ENCODE data around the gene KIF26A.
"Not testable (repeated sequence)": the region's sequence is repeated elsewhere in the genome, so short reads cannot be mapped to it uniquely, and the experiment has no call there.

Gene KIF26A

GRCh38 chr14:104225278-104226190 is 87.1 kb downstream of the KIF26A start:
- DNase-seq, result not testable (repeated sequence)

DNA sequence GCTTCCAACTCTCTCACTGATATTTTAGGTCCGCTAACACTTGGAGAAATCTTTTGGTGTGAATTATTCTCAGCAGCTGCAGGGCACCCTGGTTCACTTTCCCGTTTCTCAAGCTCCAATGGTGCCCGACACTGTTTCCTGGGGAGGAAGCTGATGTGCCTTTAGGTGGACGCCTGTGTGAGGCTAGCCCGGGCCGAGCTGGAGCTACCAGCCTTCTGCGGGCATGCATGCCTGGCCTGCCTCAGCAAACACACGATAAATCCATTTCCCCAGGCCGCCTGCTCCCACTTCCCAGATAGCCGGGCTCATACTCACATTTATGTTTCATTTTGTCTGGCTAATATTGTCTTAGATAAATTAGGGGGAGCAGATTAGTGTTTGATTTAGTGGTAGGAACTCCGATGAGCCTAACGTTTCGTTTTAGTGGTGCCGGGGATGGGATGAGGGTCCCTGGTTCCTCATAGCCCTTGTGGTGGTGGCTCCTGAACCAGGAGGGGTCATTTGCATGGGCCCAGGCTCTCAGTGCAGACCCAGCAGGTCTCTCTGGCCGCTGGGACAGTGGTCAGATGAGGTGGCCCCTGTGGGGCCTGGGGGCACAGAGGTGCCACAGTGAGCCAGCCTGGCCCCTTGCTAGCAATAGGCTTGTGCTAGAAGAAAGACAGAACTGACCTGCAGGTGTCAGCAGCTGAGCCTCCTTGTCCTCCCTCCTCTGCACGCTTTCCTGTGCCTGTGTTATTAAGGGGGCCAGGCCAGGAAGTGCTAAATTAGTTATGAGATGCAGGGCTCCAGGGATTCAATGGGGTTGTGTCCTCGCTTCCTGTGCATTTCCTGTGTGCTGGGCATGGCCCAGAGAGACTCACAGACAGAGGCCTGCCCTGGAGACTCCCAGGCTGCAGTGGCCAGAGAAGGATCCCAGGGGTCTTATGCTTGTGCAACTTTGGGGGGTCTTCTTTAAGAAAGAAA is 88.3 kb downstream of the KIF26A start:
- no peak for DNase-seq

DNA sequence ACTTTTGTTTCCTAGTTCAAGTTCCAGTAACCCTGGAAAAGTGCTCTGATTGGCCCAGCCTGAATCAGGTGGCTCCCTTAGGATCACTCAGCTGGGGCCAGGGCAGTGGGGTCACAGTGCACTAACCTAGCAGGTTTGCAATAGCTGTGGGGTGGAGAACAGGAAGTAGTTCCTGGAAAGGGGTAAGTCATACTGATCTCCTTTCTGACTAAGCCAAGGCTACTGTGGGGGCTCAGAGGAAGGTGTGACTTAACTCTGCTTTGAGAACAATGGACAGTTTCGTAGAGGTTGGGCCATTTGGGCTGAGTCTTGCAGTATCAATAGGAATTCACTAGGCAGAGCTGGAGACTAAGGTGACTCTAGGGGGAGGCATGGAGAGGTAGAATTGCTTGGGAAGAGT is 89.4 kb downstream of the KIF26A start:
- peak; percentile 11 to 35 for DNase-seq

DNA sequence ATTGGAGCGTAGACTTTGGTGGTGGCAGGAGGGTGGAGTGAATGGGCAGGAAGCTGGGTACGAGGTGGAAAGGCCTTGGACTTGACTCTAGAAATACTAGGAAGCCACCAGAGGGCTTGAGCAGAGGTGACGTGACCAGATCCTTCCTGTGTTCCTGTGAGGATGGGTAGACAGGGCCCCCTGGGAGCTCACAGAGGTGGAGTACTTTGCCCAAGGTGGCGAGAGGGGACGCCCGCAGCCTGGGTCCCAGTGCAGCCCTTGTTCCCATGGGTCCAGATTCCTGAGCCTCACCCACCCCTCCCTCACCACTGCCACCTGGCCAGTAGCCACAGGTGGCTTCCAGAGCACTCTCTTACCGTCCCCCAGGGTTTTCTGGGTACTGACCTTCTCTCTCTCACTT is 89.8 kb downstream of the KIF26A start:
- no peak for DNase-seq

- DNase-seq, result no peak
These were observed 90.5 kb downstream of the KIF26A start for GRCh38 chr14:104228716-104229533.

DNA sequence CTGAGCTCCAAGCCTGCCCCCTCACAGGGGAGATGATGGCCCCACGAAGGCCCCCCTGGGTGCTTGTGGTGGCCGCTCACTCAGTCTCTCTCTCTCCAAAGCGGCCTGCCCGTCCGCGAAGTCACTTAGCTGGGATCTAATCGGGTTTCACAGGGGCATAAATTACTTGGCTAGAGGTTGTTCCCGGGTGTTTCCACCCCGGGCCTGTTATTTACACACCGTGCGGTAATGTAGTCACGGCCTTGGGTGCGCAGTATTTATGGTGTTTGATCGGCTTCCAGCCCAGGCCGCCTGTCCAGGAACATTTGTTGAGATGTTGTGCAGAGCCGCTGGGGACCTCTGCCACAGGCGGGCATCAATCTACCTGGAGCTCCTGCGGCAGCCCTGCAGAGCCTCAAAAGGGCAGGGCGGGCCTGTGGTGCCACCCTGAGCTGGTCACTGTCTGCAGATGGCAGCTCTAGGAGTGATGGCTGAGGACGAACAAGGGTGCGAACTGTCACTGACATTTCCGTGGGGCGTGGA is 91.2 kb downstream of the KIF26A start:
- no peak for DNase-seq

DNA sequence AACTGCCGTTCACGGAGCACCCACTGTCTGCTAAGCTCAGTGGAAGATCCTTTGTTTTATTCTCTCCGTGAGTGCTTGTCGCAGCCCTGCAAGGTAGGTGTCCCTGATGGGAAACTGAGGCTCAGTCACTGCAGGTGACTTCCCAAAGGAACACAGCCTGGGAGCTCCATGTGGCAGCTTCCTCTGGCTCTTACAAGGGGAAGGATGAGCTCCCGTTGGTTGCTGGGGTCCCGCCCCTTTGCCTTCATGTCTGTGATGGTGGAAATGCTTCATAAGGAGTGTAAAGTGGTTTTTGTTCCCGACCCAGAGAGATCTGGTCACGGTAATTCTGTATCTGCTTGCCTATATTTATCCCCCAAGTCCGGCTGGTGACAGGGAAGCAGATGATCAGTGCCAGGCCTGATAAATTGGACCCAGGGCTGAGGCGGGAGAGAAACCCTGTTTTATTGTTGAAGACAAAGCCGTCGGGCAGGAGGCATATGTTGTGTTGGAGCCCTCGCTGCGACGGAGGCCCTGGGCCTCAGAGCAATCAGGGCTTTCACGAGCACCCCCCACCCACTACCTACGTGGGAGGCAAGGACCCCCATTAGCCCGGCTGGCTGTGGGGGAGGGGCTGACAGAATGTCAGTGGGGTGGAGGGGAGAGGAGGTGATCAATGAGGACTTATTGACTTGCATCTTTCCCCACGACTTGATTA is 91.9 kb downstream of the KIF26A start:
- DNase-seq, result no peak

All from activated CD4-positive, alpha-beta T cell treated with anti-CD3 and anti-CD28 coated beads, Interleukin-2, amount 50 U/mL, for 48 hours (primary cell).